GM18499 (cell line): ENCODE data around the gene ADGRB2.

ENCODE experiments used
- ATAC-seq: cut with Tn5 transposase; IDR thresholded peaks from one replicate; pipeline ENCODE4 v1.9.1; 2021; ENCODE audit warnings: moderate number of reproducible peaks; ENCODE audit not compliant: insufficient read depth, unreplicated experiment

The ADGRB2 gene

GRCh38 chr1:31784356-31785019 is 20.3 kb upstream of the ADGRB2 start:
- ATAC-seq: no peak

- no peak for ATAC-seq
Measured at GRCh38 chr1:31783846-31784245, 19.7 kb upstream of the ADGRB2 start.

GRCh38 chr1:31782421-31783410 is 18.6 kb upstream of the ADGRB2 start:
- no peak for ATAC-seq

- no peak for ATAC-seq
Measured at GRCh38 chr1:31781756-31782371, 17.7 kb upstream of the ADGRB2 start.

GRCh38 chr1:31781138-31781755 is 17.1 kb upstream of the ADGRB2 start:
- no peak for ATAC-seq

GRCh38 chr1:31780632-31781031 is 16.5 kb upstream of the ADGRB2 start:
- no peak for ATAC-seq

- ATAC-seq: no peak
Measured at GRCh38 chr1:31779687-31780086, 15.5 kb upstream of the ADGRB2 start.

- ATAC-seq: no peak
Measured at GRCh38 chr1:31778763-31779488, 14.8 kb upstream of the ADGRB2 start.

- ATAC-seq: no peak
Measured at GRCh38 chr1:31776516-31776915, 12.4 kb upstream of the ADGRB2 start.

GRCh38 chr1:31776032-31776431 is 11.9 kb upstream of the ADGRB2 start:
- no peak for ATAC-seq

- no peak for ATAC-seq
Measured at GRCh38 chr1:31775210-31775999, 11.3 kb upstream of the ADGRB2 start.

GRCh38 chr1:31774495-31774894 is 10.4 kb upstream of the ADGRB2 start:
- no peak for ATAC-seq

GRCh38 chr1:31773861-31774260 is 9.7 kb upstream of the ADGRB2 start:
- ATAC-seq: no peak

- ATAC-seq: no peak
Measured at GRCh38 chr1:31772669-31773248, 8.6 kb upstream of the ADGRB2 start.

- no peak for ATAC-seq
Measured at GRCh38 chr1:31771891-31772668, 7.9 kb upstream of the ADGRB2 start.

GRCh38 chr1:31769720-31770390 is 5.7 kb upstream of the ADGRB2 start:
- no peak for ATAC-seq

- ATAC-seq: no peak
Measured at GRCh38 chr1:31768939-31769704, 5.0 kb upstream of the ADGRB2 start.
